HEK293 (cell line): ENCODE data around the gene EGFR.

Experiments
- CTCF ChIA-PET: fragments of 350-600 bp; formaldehyde crosslinking; extraction: SDS; loops from one replicate; lab custom pipeline; 2021; ENCODE audit warnings: antibody characterized with exemption; lab: Yijun Ruan, JAX
- POLR2A ChIA-PET: fragments of 300-600 bp; formaldehyde crosslinking; extraction: SDS; loops from one replicate; lab custom pipeline; 2020; ENCODE audit warnings: antibody characterized with exemption, inconsistent platforms; lab: Yijun Ruan, JAX
- H3K27ac ChIP-seq: fragments of 200-500 bp; sonication (Bioruptor generic); 2 replicates; pipeline ENCODE4 v1.5.1; 2014; ENCODE audit warnings: low read depth, low read length, control low read depth, inconsistent platforms; ENCODE audit errors: extremely low read depth
- H3K36me3 ChIP-seq, 2 experiments: fragments of 200-500 bp in 1 of 2; sonication (Bioruptor generic) in 1 of 2; 1 replicate in 1 of 2; 2 replicates in 1 of 2; pipeline ENCODE4 v1.5.1; 2014 to 2017; ENCODE audit warnings: inconsistent platforms in 2 of 2, low read length in 2 of 2; ENCODE audit not compliant: control insufficient read depth in 2 of 2, insufficient read depth in 1 of 2
- H3K4me1 ChIP-seq: fragments of 200-500 bp; sonication (Bioruptor generic); 2 replicates; pipeline ENCODE4 v1.5.1; 2014; ENCODE audit warnings: mild to moderate bottlenecking, low read length, inconsistent platforms; ENCODE audit not compliant: control insufficient read depth, insufficient read depth
- H3K4me3 ChIP-seq: 2 replicates; pipeline ENCODE4 v1.5.1; 2011; ENCODE audit warnings: low read depth, mild to moderate bottlenecking, control low read depth, low read length, moderate library complexity
- H3K9me3 ChIP-seq: fragments of 200-500 bp; sonication (Bioruptor generic); 2 replicates; pipeline ENCODE4 v1.5.1; 2014; ENCODE audit warnings: low read depth, low read length, inconsistent platforms; ENCODE audit not compliant: control insufficient read depth, insufficient read depth
- GLIS1 ChIP-seq: fragments of 450-650 bp; formaldehyde crosslinking; IDR thresholded peaks from 2 replicates; pipeline ENCODE4 v1.5.1; 2016; ENCODE audit warnings: missing biosample characterization, missing genetic modification characterization
- GLIS2 ChIP-seq: fragments of 450-650 bp; formaldehyde crosslinking; IDR thresholded peaks from 2 replicates; pipeline ENCODE4 v1.5.1; 2016; ENCODE audit warnings: missing biosample characterization, missing genetic modification characterization
- SALL2 ChIP-seq: fragments of 450-650 bp; formaldehyde crosslinking; IDR thresholded peaks from 2 replicates; pipeline ENCODE4 v1.5.0; 2017; ENCODE audit warnings: missing biosample characterization, mild to moderate bottlenecking, missing genetic modification characterization, borderline replicate concordance
- TRIM28 ChIP-seq: IDR thresholded peaks from 2 replicates; pipeline ENCODE4 v1.6.1; 2011; ENCODE audit warnings: low read length, control low read depth, borderline replicate concordance
- ZFP37 ChIP-seq: fragments of 450-650 bp; formaldehyde crosslinking; IDR thresholded peaks from 2 replicates; pipeline ENCODE4 v1.5.1; 2016; ENCODE audit warnings: missing biosample characterization, missing genetic modification characterization
- ZNF19 ChIP-seq: fragments of 450-650 bp; formaldehyde crosslinking; IDR thresholded peaks from 2 replicates; pipeline ENCODE4; 2016; ENCODE audit warnings: missing biosample characterization, missing genetic modification characterization, low read depth
- ZNF423 ChIP-seq: fragments of 450-650 bp; formaldehyde crosslinking; IDR thresholded peaks from 2 replicates; pipeline ENCODE4 v1.5.1; 2016; ENCODE audit warnings: missing biosample characterization, missing genetic modification characterization
- ZNF501 ChIP-seq: fragments of 450-650 bp; formaldehyde crosslinking; IDR thresholded peaks from 2 replicates; pipeline ENCODE4 v1.5.1; 2016; ENCODE audit warnings: missing biosample characterization, missing genetic modification characterization
- ZNF830 ChIP-seq: fragments of 450-650 bp; IDR thresholded peaks from 2 replicates; pipeline ENCODE4 v1.5.0; 2018; ENCODE audit warnings: missing biosample characterization, missing genetic modification characterization, low read depth, mild to moderate bottlenecking, moderate library complexity
- TF ChIP-seq, protein P1 (sequence below): fragments of 450-650 bp; formaldehyde crosslinking; IDR thresholded peaks from 2 replicates; pipeline ENCODE4 v1.5.1; 2017; ENCODE audit warnings: missing biosample characterization, mild to moderate bottlenecking, missing genetic modification characterization, moderate library complexity
- TF ChIP-seq, protein P2 (sequence below): fragments of 450-650 bp; formaldehyde crosslinking; IDR thresholded peaks from 2 replicates; pipeline ENCODE4 v1.5.1; 2016; ENCODE audit warnings: missing biosample characterization, missing genetic modification characterization, low read depth
- TF ChIP-seq, protein P3 (sequence below): fragments of 450-650 bp; formaldehyde crosslinking; conservative IDR thresholded peaks from 2 replicates; pipeline ENCODE4 v1.5.1; 2016; ENCODE audit warnings: low read depth, missing biosample characterization, missing genetic modification characterization
- TF ChIP-seq, protein P4 (sequence below): sonication (generic); formaldehyde crosslinking; IDR thresholded peaks from 2 replicates; pipeline ENCODE4 v1.8.1; 2022; ENCODE audit warnings: mild to moderate bottlenecking, moderate library complexity, missing genetic modification reagents
- TF ChIP-seq, protein P5 (sequence below): fragments of 450-650 bp; formaldehyde crosslinking; IDR thresholded peaks from 2 replicates; pipeline ENCODE4 v1.5.1; 2017; ENCODE audit warnings: missing biosample characterization, missing genetic modification characterization

The EGFR gene

DNA sequence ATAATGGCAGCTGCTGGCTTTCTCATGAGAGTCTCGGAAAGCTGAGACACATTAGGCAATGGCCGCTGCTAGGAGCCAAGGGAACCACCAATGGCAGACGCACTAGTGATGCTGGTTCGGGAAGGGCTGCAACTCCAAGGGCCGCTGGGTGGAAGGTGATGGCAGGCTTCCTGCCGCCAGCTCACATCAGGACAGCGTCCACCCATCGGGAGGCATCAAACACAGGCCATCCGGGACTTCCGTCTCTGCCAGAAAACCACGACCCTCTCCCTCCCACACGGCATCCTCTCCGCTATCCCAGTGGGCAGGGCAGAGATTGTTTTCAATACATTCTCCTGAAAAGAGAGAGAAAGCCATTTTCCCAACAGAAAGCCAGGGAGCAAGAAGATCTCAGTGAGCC lies 27.5 kb upstream of the EGFR start:
- TF ChIP-seq GLIS2 (no peak), ZNF19 (tag by site-specific recombination) (no peak), SALL2 (tag by site-specific recombination) (no peak), ZFP37 (tag by site-specific recombination) (no peak), ZNF830 (tag by site-specific recombination) (no peak), ZNF423 (tag by site-specific recombination) (no peak)
- TF ChIP-seq, protein P1, sequence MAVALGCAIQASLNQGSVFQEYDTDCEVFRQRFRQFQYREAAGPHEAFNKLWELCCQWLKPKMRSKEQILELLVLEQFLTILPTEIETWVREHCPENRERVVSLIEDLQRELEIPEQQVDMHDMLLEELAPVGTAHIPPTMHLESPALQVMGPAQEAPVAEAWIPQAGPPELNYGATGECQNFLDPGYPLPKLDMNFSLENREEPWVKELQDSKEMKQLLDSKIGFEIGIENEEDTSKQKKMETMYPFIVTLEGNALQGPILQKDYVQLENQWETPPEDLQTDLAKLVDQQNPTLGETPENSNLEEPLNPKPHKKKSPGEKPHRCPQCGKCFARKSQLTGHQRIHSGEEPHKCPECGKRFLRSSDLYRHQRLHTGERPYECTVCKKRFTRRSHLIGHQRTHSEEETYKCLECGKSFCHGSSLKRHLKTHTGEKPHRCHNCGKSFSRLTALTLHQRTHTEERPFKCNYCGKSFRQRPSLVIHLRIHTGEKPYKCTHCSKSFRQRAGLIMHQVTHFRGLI (tag by site-specific recombination), result no peak
- TF ChIP-seq, protein P2, sequence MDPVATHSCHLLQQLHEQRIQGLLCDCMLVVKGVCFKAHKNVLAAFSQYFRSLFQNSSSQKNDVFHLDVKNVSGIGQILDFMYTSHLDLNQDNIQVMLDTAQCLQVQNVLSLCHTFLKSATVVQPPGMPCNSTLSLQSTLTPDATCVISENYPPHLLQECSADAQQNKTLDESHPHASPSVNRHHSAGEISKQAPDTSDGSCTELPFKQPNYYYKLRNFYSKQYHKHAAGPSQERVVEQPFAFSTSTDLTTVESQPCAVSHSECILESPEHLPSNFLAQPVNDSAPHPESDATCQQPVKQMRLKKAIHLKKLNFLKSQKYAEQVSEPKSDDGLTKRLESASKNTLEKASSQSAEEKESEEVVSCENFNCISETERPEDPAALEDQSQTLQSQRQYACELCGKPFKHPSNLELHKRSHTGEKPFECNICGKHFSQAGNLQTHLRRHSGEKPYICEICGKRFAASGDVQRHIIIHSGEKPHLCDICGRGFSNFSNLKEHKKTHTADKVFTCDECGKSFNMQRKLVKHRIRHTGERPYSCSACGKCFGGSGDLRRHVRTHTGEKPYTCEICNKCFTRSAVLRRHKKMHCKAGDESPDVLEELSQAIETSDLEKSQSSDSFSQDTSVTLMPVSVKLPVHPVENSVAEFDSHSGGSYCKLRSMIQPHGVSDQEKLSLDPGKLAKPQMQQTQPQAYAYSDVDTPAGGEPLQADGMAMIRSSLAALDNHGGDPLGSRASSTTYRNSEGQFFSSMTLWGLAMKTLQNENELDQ (tag by site-specific recombination), result no peak
- TF ChIP-seq, protein P3, sequence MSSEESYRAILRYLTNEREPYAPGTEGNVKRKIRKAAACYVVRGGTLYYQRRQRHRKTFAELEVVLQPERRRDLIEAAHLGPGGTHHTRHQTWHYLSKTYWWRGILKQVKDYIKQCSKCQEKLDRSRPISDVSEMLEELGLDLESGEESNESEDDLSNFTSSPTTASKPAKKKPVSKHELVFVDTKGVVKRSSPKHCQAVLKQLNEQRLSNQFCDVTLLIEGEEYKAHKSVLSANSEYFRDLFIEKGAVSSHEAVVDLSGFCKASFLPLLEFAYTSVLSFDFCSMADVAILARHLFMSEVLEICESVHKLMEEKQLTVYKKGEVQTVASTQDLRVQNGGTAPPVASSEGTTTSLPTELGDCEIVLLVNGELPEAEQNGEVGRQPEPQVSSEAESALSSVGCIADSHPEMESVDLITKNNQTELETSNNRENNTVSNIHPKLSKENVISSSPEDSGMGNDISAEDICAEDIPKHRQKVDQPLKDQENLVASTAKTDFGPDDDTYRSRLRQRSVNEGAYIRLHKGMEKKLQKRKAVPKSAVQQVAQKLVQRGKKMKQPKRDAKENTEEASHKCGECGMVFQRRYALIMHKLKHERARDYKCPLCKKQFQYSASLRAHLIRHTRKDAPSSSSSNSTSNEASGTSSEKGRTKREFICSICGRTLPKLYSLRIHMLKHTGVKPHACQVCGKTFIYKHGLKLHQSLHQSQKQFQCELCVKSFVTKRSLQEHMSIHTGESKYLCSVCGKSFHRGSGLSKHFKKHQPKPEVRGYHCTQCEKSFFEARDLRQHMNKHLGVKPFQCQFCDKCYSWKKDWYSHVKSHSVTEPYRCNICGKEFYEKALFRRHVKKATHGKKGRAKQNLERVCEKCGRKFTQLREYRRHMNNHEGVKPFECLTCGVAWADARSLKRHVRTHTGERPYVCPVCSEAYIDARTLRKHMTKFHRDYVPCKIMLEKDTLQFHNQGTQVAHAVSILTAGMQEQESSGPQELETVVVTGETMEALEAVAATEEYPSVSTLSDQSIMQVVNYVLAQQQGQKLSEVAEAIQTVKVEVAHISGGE, result no peak
- Histone ChIP-seq H3K4me3 (no peak overlapping the region), H3K9me3 (no peaks in the 10 kb centered on the region), H3K27ac (no peak overlapping the region), H3K4me1 (no peaks in the 10 kb centered on the region), H3K36me3 (no peaks in the 10 kb centered on the region)
- POLR2A ChIA-PET, result no interaction called here
- CTCF ChIA-PET, result no interaction called here

DNA sequence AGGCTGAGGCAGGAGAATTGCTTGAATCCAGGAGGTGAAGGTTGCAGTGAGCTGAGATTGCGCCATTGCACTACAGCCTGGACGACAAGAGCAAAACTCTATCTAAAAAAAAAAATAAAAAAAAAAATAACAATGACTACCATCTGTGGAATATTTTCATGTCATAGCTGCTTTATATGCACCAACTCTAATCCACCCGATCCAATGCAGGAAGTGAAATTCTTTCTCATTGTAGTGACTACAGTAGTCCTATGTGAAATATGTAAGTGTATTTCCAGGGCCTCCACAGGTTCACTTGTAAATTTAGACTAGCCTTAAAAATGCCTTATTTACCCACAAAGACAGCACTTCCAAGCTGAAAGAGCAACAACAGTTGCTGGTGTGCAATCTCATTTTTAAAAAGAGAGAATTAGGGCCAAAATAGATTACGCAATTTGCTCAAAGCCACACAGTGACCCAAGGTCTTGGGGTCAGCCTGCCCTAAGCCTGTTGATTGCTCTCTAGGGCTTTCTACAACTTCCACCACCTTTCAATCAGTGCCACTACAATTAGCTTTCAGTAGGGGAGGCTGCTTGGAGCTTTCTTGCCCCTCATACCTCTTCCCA lies 25.8 kb upstream of the EGFR start:
- POLR2A ChIA-PET, result interaction anchor here (0.6 kb wide), 1 partner anchor 295 kb away, joined by 4 read pairs; no protein-coding TSS in a partner anchor
- Histone ChIP-seq H3K27ac (no peak overlapping the region), H3K9me3 (no peaks in the 10 kb centered on the region)
- TF ChIP-seq, protein P4, sequence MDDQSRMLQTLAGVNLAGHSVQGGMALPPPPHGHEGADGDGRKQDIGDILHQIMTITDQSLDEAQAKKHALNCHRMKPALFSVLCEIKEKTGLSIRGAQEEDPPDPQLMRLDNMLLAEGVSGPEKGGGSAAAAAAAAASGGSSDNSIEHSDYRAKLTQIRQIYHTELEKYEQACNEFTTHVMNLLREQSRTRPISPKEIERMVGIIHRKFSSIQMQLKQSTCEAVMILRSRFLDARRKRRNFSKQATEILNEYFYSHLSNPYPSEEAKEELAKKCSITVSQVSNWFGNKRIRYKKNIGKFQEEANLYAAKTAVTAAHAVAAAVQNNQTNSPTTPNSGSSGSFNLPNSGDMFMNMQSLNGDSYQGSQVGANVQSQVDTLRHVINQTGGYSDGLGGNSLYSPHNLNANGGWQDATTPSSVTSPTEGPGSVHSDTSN (CRISPR knock-in tag), result no peak
- no peak for TF ChIP-seq TRIM28
- no peak for TF ChIP-seq GLIS1
- TF ChIP-seq, protein P5, sequence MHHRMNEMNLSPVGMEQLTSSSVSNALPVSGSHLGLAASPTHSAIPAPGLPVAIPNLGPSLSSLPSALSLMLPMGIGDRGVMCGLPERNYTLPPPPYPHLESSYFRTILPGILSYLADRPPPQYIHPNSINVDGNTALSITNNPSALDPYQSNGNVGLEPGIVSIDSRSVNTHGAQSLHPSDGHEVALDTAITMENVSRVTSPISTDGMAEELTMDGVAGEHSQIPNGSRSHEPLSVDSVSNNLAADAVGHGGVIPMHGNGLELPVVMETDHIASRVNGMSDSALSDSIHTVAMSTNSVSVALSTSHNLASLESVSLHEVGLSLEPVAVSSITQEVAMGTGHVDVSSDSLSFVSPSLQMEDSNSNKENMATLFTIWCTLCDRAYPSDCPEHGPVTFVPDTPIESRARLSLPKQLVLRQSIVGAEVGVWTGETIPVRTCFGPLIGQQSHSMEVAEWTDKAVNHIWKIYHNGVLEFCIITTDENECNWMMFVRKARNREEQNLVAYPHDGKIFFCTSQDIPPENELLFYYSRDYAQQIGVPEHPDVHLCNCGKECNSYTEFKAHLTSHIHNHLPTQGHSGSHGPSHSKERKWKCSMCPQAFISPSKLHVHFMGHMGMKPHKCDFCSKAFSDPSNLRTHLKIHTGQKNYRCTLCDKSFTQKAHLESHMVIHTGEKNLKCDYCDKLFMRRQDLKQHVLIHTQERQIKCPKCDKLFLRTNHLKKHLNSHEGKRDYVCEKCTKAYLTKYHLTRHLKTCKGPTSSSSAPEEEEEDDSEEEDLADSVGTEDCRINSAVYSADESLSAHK, result no peak
- TF ChIP-seq ZNF501, result no peak
- TF ChIP-seq ZFP37 (tag by site-specific recombination), result no peak
- TF ChIP-seq, all 188 proteins: peak for 0
- CTCF ChIA-PET, result no interaction called here
- Histone ChIP-seq H3K4me1 (no peaks in the 10 kb centered on the region), H3K36me3 (no peaks in the 10 kb centered on the region), H3K4me3 (no peak overlapping the region)
